Measurements from ENCODE around the gene ZEB2. TPM values are rescaled to one million over a fixed set of nuclear protein-coding genes. Genes with fewer than 3 reads are reported as not detected.

The ZEB2 gene
- total and polyA plus RNA-seq, 2 of the 8 experiments (the other 6 are each of a cell fraction or from before 2014, with no cell fraction given): 0.38 TPM; not detected in 1

- no peaks in the 10 kb centered on the region for H3K27me3 ChIP-seq (replicated peaks in 1 of 4; ENCODE audit: control insufficient read depth in 3 of 4, extremely low read depth in 1 of 4, insufficient read depth in 3 of 4, low read length in 3 of 4)
- POLR2A ChIA-PET (ENCODE audit: partially characterized antibody): no interaction called here
- DNase-seq (ENCODE audit: low read depth in 1 of 2, low spot score in 2 of 2) (no peak), FAIRE-seq (no peak)
- no peaks in the 10 kb centered on the region for H3K79me1 ChIP-seq (ENCODE audit: low read depth, low read length)
- no peak overlapping the region for H3K4me2 ChIP-seq (ENCODE audit: insufficient read depth in 1 of 2, low read depth in 2 of 2, low read length in 2 of 2)
- H2AK5ac ChIP-seq (ENCODE audit: low read depth, low read length): no peak overlapping the region
- CTCF ChIA-PET (ENCODE audit: partially characterized antibody): interaction anchor here (1.8 kb wide), 1 partner anchor 28 kb away, joined by 4 read pairs; no protein-coding TSS in a partner anchor
- H3K14ac ChIP-seq (ENCODE audit: insufficient read length): no peak overlapping the region
- WGBS, 2 experiments (ENCODE audit: extremely low coverage in 1 of 2, insufficient coverage in 1 of 2, insufficient read length in 1 of 2, insufficient replicate concordance in 2 of 2, low coverage in 1 of 2, low lambda C conversion rate in 2 of 2, missing lambda C conversion rate in 1 of 2): 84% methylated on average over 6 of the region's 6 CpGs; no CpG with 5 or more reads in 1 of the 2 experiments
- H4K8ac ChIP-seq (ENCODE audit: extremely low read depth, insufficient read depth, low read length): no peak overlapping the region
- H3K4me1 ChIP-seq (replicated peaks in 1 of 4; ENCODE audit: control insufficient read depth in 3 of 4, insufficient read depth in 4 of 4, low read length in 3 of 4): peaks cover 0 to 30% (median 17%) of the 10 kb centered on the region in 4 experiments; a peak in 5 of 7 replicates
- no peak overlapping the region for H2BK15ac ChIP-seq (ENCODE audit: low read length)
- no peak overlapping the region for H2BK20ac ChIP-seq (ENCODE audit: low read length)
- no peaks in the 10 kb centered on the region for H4K20me1 ChIP-seq (replicated peaks in 1 of 2; ENCODE audit: control insufficient read depth in 1 of 2, insufficient read depth in 2 of 2, low read length in 2 of 2)
- no peak overlapping the region for H3K4ac ChIP-seq (replicated peaks; ENCODE audit: insufficient read length, low read depth, low read length)
- H3K27ac ChIP-seq (ENCODE audit: low read depth, low read length): no peak overlapping the region
- H2BK120ac ChIP-seq (replicated peaks; ENCODE audit: low read depth, low read length): no peak overlapping the region
- no peak overlapping the region for H2AFZ ChIP-seq (ENCODE audit: low read length)
- H3K56ac ChIP-seq (replicated peaks; ENCODE audit: insufficient read length, low read depth, low read length): no peak overlapping the region
- no peaks in the 10 kb centered on the region for H3K9me3 ChIP-seq (ENCODE audit: insufficient read depth in 2 of 2, low read depth in 1 of 2, low read length in 1 of 2)
- H3K18ac ChIP-seq (ENCODE audit: extremely low read depth, low read length): no peak overlapping the region
- no peaks in the 10 kb centered on the region for H3K79me2 ChIP-seq (ENCODE audit: control insufficient read depth in 1 of 2, insufficient read depth in 2 of 2, low read length in 2 of 2)
- no peak overlapping the region for H3K4me3 ChIP-seq (ENCODE audit: extremely low read depth in 1 of 4, insufficient read depth in 2 of 4, low read depth in 3 of 4, low read length in 4 of 4)
- no peak overlapping the region for H4K5ac ChIP-seq (ENCODE audit: insufficient read length, low read depth, low read length)
- no peak overlapping the region for H3K9ac ChIP-seq (replicated peaks in 1 of 4; ENCODE audit: extremely low read depth in 1 of 4, low read depth in 3 of 4, low read length in 3 of 4)
- no peak overlapping the region; the same call in 1 of the 2 replicates for H2BK12ac ChIP-seq (ENCODE audit: low read depth, low read length)
- H2BK5ac ChIP-seq (ENCODE audit: low read depth, low read length): no peak overlapping the region
- no peaks in the 10 kb centered on the region for H3K36me3 ChIP-seq (ENCODE audit: control insufficient read depth in 2 of 4, insufficient read depth in 4 of 4, low read length in 3 of 4)
- H3K23me2 ChIP-seq (ENCODE audit: low read depth, low read length): no peaks in the 10 kb centered on the region
- H3K23ac ChIP-seq (ENCODE audit: insufficient read length): no peak overlapping the region
- H4K91ac ChIP-seq (replicated peaks; ENCODE audit: insufficient read length, low read length): no peak overlapping the region
- TF ChIP-seq ATF3 (IDR thresholded peaks at IDR 0.05; ENCODE audit: insufficient read depth, low read depth, low read length) (no peak), BCL11A (IDR thresholded peaks at IDR 0.05; ENCODE audit: low read depth in 2 of 2, low read length in 2 of 2) (no peak), CHD1 (IDR thresholded peaks at IDR 0.05; ENCODE audit: low read depth, low read length) (no peak), POU5F1 (IDR thresholded peaks at IDR 0.05; ENCODE audit: low read depth, low read length) (no peak), GTF2F1 (IDR thresholded peaks at IDR 0.05; ENCODE audit: borderline replicate concordance, low read depth, low read length) (no peak), POLR2AphosphoS5 (IDR thresholded peaks at IDR 0.05; ENCODE audit: low read depth, low read length) (no peak), SRF (IDR thresholded peaks at IDR 0.05; ENCODE audit: low read depth, low read length) (no peak), TCF12 (IDR thresholded peaks at IDR 0.05; ENCODE audit: low read depth, low read length) (no peak), CBX8 (IDR thresholded peaks at IDR 0.05; ENCODE audit: borderline replicate concordance, low read depth, low read length) (no peak), ATF2 (IDR thresholded peaks at IDR 0.05; ENCODE audit: low read length) (no peak), MAX (IDR thresholded peaks at IDR 0.05) (no peak)
These were observed 44.2 kb downstream of the ZEB2 start for GRCh38 chr2:144475569-144476275.
